Duodenal mucosa (tissue), 2 donors: Measurements from ENCODE around the gene SMC2.

ENCODE experiments used
- H3K27ac ChIP-seq: one replicate; pipeline ENCODE4 v1.7.0; 2013; ENCODE audit warnings: low read depth, low read length
- H3K27me3 ChIP-seq, 2 donors: one replicate each; pipeline ENCODE4 v1.7.0; 2013; ENCODE audit warnings: low read length in 2 of 2, control low read depth in 1 of 2; ENCODE audit not compliant: insufficient read depth in 2 of 2, control insufficient read depth in 1 of 2
- H3K36me3 ChIP-seq, 2 donors: one replicate each; pipeline ENCODE4 v1.7.0; 2013; ENCODE audit warnings: low read length in 2 of 2, control low read depth in 1 of 2; ENCODE audit not compliant: insufficient read depth in 2 of 2, control insufficient read depth in 1 of 2
- H3K4me1 ChIP-seq, 2 donors: one replicate each; pipeline ENCODE4 v1.7.0; 2013; ENCODE audit warnings: low read length in 2 of 2, control low read depth in 1 of 2; ENCODE audit not compliant: insufficient read depth in 2 of 2, control insufficient read depth in 1 of 2
- H3K4me3 ChIP-seq, 2 donors: one replicate each; pipeline ENCODE4 v1.7.0; 2013; ENCODE audit warnings: low read length in 2 of 2, low read depth in 1 of 2
- H3K9ac ChIP-seq, 2 donors: one replicate each; pipeline ENCODE4 v1.7.0; 2013; ENCODE audit warnings: low read length in 2 of 2, low read depth in 1 of 2
- H3K9me3 ChIP-seq, 2 donors: one replicate each; pipeline ENCODE4 v1.7.0; 2013; ENCODE audit warnings: low read length in 2 of 2, control low read depth in 1 of 2; ENCODE audit not compliant: control insufficient read depth in 1 of 2

SMC2 gene

GRCh38 chr9:104144336-104144735, 50.2 kb downstream of the SMC2 start:
- H3K4me1 ChIP-seq, result no peaks in the 10 kb centered on the region

DNA sequence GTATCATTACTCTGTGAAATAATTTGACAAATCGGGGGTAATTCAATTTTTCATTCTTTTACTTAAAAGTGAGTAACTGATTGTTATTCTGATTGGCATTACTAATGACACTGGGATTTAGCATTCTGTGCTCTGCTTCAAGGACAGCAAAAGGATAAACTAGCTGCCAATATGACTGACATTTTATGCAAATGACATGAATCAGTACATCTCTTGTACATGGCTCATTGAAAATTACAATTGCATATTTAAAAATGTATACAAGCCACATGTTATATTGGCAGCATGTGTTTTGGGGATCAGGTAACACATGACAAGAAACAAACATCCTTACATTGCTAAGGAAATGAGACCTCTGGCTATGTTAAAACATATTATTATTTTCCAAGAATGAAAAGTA, 79.0 kb downstream of the SMC2 start:
- H3K27me3 ChIP-seq, result no peaks in the 10 kb centered on the region

More at GRCh38 chr9:104144336-104144735, 50.2 kb downstream of the SMC2 start:
- H3K36me3 ChIP-seq, result no peaks in the 10 kb centered on the region
- H3K27ac ChIP-seq, result no peak overlapping the region
- H3K9ac ChIP-seq, result no peak overlapping the region
- H3K9me3 ChIP-seq, result no peaks in the 10 kb centered on the region
- H3K4me3 ChIP-seq, result no peak overlapping the region
- no peaks in the 10 kb centered on the region for H3K27me3 ChIP-seq

GRCh38 chr9:104177003-104177611, 83.0 kb downstream of the SMC2 start:
- H3K27ac ChIP-seq, result no peak overlapping the region
- no peaks in the 10 kb centered on the region for H3K36me3 ChIP-seq
- no peaks in the 10 kb centered on the region for H3K4me1 ChIP-seq
- no peak overlapping the region for H3K9ac ChIP-seq
- H3K4me3 ChIP-seq, result no peak overlapping the region
- H3K27me3 ChIP-seq, result no peaks in the 10 kb centered on the region
- no peaks in the 10 kb centered on the region for H3K9me3 ChIP-seq

More for the DNA sequence above, 79.0 kb downstream of the SMC2 start:
- H3K9ac ChIP-seq, result no peak overlapping the region
- no peaks in the 10 kb centered on the region for H3K36me3 ChIP-seq
- no peaks in the 10 kb centered on the region for H3K4me1 ChIP-seq
- H3K27ac ChIP-seq, result no peak overlapping the region
- no peak overlapping the region for H3K4me3 ChIP-seq
- H3K9me3 ChIP-seq, result no peaks in the 10 kb centered on the region

DNA sequence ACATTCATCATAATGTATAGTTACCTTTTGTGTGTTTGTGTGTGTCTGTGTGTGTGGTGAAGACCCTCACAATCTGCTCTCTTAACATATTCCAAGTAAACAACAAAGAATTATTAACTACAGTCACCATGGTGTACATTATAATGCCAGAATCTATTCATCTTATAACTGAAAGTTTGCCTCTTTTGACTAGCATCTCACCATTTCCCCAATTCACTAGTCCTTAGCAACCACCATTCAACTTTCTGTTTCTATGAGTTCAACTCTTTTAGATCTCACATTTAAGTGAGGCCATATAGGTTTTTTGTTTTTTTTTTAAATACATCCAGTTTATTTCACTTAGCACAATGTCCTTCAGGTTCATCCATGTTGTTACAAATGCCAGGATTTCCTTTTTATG, 83.6 kb downstream of the SMC2 start:
- Histone ChIP-seq H3K4me3 (no peak overlapping the region), H3K9ac (no peak overlapping the region), H3K9me3 (no peaks in the 10 kb centered on the region), H3K27ac (no peak overlapping the region), H3K36me3 (no peaks in the 10 kb centered on the region), H3K4me1 (no peaks in the 10 kb centered on the region), H3K27me3 (no peaks in the 10 kb centered on the region)
